GM20431 (cell line): ENCODE results near the gene MYZAP.

ENCODE experiments used
- in situ Hi-C: fragments of 300-500 bp; cut with MseI, MboI; formaldehyde crosslinking; loops from one replicate; pipeline ENCODE4 v1.15.0; 2020; ENCODE audit warnings: low sequenced_read_pairs; ENCODE audit not compliant: unreplicated experiment

Gene MYZAP

GRCh38 chr15:57684491-57685151 is 92.9 kb downstream of the MYZAP start:
- in situ Hi-C loops: no loop called here

- in situ Hi-C loops: no loop called here
These were observed 93.8 kb downstream of the MYZAP start for GRCh38 chr15:57685306-57686095.

- in situ Hi-C loops: no loop called here
These were observed 95.0 kb downstream of the MYZAP start for GRCh38 chr15:57686657-57687056.

- in situ Hi-C loops: no loop called here
These were observed 98.8 kb downstream of the MYZAP start for GRCh38 chr15:57690341-57690966.

GRCh38 chr15:57691082-57691481 is 99.4 kb downstream of the MYZAP start:
- in situ Hi-C loops: no loop called here

GRCh38 chr15:57692709-57693108 is 101.0 kb downstream of the MYZAP start:
- in situ Hi-C loops: no loop called here

- in situ Hi-C loops: no loop called here
These were observed 102.6 kb downstream of the MYZAP start for GRCh38 chr15:57694279-57694678.

- in situ Hi-C loops: no loop called here
These were observed 104.4 kb downstream of the MYZAP start for GRCh38 chr15:57696146-57696545.

GRCh38 chr15:57697588-57697987 is 105.9 kb downstream of the MYZAP start:
- in situ Hi-C loops: no loop called here

GRCh38 chr15:57698243-57698642 is 106.5 kb downstream of the MYZAP start:
- in situ Hi-C loops: no loop called here

- in situ Hi-C loops: no loop called here
These were observed 107.3 kb downstream of the MYZAP start for GRCh38 chr15:57698991-57699390.

- in situ Hi-C loops: no loop called here
These were observed 111.7 kb downstream of the MYZAP start for GRCh38 chr15:57703387-57703786.

GRCh38 chr15:57704441-57704840 is 112.7 kb downstream of the MYZAP start:
- in situ Hi-C loops: no loop called here

- in situ Hi-C loops: no loop called here
These were observed 114.2 kb downstream of the MYZAP start for GRCh38 chr15:57705746-57706404.

- in situ Hi-C loops: no loop called here
These were observed 114.9 kb downstream of the MYZAP start, which contains the start of gene POLR2M for GRCh38 chr15:57706405-57707209. POLR2M (plus strand) TSS chr15:57706714; CDS start chr15:57706843, 129 bp downstream.

GRCh38 chr15:57708047-57708446 is 116.3 kb downstream of the MYZAP start:
- in situ Hi-C loops: no loop called here

GRCh38 chr15:57718309-57718708 is 126.6 kb downstream of the MYZAP start:
- in situ Hi-C loops: no loop called here

- in situ Hi-C loops: no loop called here
These were observed 129.2 kb downstream of the MYZAP start for GRCh38 chr15:57720867-57721266.

- in situ Hi-C loops: no loop called here
These were observed 134.7 kb downstream of the MYZAP start for GRCh38 chr15:57726411-57726810.

GRCh38 chr15:57727031-57727430 is 135.3 kb downstream of the MYZAP start:
- in situ Hi-C loops: no loop called here
